Measurements from ENCODE around the gene PEBP1.

The PEBP1 gene

DNA sequence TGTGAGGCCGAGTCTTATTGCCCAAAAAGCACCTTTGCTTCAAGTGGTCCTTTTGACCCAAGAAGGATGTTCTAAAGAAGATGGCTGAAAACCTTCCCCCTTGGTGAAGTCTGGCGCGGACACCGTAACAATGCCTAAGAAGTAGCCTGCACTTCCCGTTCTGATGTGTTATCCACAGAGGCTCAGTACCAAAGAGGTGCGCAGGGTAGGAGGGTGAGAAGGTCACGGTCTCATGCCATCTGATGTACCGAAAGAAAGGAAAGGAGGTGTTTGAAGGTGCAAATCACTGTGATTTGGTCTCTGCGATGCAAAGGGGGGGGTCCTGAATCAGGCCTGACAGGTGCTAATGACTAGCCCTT, 9.9 kb downstream of the PEBP1 start:
- no peak for DNase-seq (ENCODE audit: low read depth)
- TF ChIP-seq, protein P1, sequence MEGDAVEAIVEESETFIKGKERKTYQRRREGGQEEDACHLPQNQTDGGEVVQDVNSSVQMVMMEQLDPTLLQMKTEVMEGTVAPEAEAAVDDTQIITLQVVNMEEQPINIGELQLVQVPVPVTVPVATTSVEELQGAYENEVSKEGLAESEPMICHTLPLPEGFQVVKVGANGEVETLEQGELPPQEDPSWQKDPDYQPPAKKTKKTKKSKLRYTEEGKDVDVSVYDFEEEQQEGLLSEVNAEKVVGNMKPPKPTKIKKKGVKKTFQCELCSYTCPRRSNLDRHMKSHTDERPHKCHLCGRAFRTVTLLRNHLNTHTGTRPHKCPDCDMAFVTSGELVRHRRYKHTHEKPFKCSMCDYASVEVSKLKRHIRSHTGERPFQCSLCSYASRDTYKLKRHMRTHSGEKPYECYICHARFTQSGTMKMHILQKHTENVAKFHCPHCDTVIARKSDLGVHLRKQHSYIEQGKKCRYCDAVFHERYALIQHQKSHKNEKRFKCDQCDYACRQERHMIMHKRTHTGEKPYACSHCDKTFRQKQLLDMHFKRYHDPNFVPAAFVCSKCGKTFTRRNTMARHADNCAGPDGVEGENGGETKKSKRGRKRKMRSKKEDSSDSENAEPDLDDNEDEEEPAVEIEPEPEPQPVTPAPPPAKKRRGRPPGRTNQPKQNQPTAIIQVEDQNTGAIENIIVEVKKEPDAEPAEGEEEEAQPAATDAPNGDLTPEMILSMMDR (IDR thresholded peaks at IDR 0.05; ENCODE audit: low read length, missing control alignments) = no peak
- H3K4me3 ChIP-seq (replicated peaks; ENCODE audit: low read depth, low read length) = no peak overlapping the region

DNA sequence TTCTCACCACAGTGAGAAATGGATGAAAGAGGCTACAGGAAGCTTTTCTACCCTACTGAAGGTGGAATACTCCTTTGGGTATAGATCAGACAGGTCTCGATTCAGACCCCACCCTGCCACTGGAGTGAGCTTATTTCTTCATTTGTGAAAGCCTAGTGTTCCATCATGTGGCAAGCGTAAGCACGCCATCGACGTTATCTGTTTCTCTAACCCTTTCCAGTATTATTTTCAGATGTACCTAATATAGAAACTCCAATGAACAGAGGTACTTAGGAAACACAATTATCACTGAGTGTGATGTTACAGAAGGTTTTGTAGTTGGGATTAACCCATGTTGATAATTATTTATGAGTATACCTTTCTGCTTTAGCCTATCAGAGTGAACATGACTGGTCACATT, 12.4 kb downstream of the PEBP1 start:
- TF ChIP-seq, protein P1 (IDR thresholded peaks at IDR 0.05; ENCODE audit: low read length, missing control alignments) = no peak
- DNase-seq (ENCODE audit: low read depth) = no peak

DNA sequence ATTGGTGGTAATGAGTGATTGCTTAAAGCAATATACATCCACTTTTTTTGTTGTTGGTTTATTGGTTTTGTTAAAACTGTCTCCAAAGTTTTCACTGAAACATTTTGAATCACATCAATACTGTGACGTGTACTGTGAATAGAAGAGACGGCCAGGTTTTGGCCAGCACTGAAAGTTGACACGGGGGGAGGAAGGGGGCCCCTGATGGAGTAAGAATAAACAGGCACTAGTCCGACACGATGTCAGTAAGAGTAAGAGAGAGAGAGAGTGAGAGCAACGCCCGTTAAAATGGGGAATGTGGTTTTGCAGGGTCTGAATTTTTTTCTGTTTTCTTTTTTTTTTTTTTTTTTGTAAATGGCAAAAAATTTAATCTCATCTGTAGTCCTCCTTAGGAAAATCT, 14.7 kb downstream of the PEBP1 start:
- TF ChIP-seq, protein P1 (IDR thresholded peaks at IDR 0.05; ENCODE audit: low read length, missing control alignments) = no peak
- DNase-seq (ENCODE audit: low read depth) = no peak
- H3K4me3 ChIP-seq (replicated peaks; ENCODE audit: low read depth, low read length) = no peak overlapping the region

More for the DNA sequence above, 12.4 kb downstream of the PEBP1 start:
- no peak overlapping the region for H3K4me3 ChIP-seq (replicated peaks; ENCODE audit: low read depth, low read length)

DNA sequence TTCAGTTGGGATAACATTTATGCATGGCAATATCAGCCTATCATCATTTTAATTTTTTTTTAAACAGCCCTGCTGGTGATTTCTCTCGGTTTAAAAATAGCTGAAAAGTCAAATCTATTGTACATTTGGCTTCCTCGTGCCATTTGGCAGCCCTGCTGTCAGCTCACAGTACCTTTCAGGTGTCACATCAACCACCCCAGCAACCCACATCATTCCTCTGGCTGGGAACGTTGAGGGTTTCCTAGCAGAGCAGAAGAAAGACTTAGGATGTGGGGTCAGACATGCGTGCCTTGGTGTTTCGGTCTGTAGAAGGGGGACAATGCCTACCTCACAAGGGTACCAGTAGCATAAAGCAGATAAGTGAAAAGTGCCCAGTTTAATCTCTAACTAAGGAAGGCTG, 15.8 kb downstream of the PEBP1 start:
- H3K4me3 ChIP-seq (replicated peaks; ENCODE audit: low read depth, low read length) = no peak overlapping the region
- DNase-seq (ENCODE audit: low read depth) = no peak
- TF ChIP-seq, protein P1 (IDR thresholded peaks at IDR 0.05; ENCODE audit: low read length, missing control alignments) = no peak

DNA sequence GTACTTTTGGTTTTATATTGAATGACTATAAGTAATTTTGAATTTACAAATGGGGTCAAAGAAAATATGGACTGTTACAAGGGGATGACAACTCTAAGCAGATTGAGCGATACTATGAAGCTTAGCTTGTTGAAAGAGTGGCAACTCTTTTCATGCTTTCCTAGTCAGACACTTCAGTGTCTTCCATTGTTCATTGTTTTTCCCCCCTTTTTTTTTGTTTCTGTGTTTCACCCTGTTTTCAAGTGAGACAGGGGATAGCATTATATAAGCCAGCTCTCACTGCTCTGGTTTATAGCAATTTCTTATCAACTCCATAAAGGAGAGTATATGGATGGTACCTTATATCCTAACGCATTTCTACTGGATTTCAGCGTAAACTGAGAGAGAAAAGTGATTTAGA, 24.6 kb downstream of the PEBP1 start:
- DNase-seq (ENCODE audit: low read depth) = no peak
- TF ChIP-seq, protein P1 (IDR thresholded peaks at IDR 0.05; ENCODE audit: low read length, missing control alignments) = no peak
- H3K4me3 ChIP-seq (replicated peaks; ENCODE audit: low read depth, low read length) = no peak overlapping the region

DNA sequence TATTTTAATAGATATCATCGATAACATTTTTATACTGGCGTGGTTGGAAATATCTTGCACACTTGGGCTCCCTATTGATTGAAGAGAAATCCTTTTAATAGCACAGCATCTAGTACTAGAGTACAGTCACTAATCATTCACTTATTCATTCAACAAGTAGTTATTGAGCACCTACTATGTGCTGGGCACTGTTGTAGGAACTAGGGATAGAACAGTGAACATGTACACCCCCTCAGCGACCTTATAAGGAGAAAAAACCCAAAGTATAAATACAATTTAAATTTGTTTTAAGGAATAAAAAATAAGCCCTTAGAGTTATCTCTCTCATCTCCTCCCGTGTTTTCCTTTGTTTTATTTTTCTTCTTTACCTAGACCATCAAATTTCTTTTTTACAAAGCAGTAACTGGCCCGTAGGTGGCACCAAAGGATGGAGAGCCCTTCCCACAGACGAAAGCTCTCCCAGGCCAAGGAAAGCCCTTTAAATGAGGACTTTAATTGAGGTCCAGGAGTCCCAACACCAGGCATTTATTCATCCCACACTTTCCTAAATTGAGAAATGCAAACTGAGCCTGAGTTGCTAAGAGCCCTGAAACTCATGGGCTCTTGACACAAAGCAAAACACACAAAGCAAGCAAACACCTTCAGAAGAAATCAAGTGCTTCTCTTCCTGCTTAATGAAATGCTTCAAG, 29.0 kb downstream of the PEBP1 start:
- peak; percentile 55 for DNase-seq (ENCODE audit: low read depth)
- no peak overlapping the region for H3K4me3 ChIP-seq (replicated peaks; ENCODE audit: low read depth, low read length)
- TF ChIP-seq, protein P1 (IDR thresholded peaks at IDR 0.05; ENCODE audit: low read length, missing control alignments) = peak; percentile 65

DNA sequence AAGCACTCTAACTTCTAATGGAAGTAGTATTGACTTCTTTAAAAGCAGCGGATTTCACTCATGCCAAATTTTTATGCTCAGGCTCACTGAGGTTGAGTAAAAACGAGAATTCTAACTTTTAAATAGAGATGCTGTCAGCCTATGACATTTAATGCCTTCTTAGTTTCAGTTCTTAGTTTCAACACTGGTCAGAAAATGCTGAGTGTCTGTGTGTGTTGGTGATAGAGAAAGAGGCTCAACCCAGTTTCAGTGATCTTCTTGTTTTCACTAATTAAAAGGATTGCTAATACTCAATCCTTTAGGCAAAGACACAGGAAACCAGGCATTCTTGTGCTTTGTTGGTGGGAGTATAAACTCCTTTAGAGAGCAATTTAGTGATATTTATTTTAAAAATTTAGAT, 31.0 kb downstream of the PEBP1 start:
- TF ChIP-seq, protein P1 (IDR thresholded peaks at IDR 0.05; ENCODE audit: low read length, missing control alignments) = no peak
- no peak for DNase-seq (ENCODE audit: low read depth)
- H3K4me3 ChIP-seq (replicated peaks; ENCODE audit: low read depth, low read length) = no peak overlapping the region

Measured in fibroblast of pulmonary artery (primary cell).